MM.1S (cell line): ENCODE data around the gene TUBA1B.

ENCODE experiments used
- CTCF ChIP-seq: fragments of 300-600 bp; sonication (generic); IDR thresholded peaks from 2 replicates; pipeline ENCODE4 v1.5.1; 2016; ENCODE audit warnings: antibody characterized with exemption, low read length, mixed read lengths
- EZH2 ChIP-seq: fragments of 300-600 bp; sonication (generic); optimal IDR thresholded peaks from 2 replicates; pipeline ENCODE3; 2017; ENCODE audit warnings: low read depth, mild to moderate bottlenecking, antibody characterized with exemption, low read length, mixed read lengths
- EZH2phosphoT487 ChIP-seq: fragments of 300-600 bp; sonication (generic); IDR thresholded peaks from 2 replicates; pipeline ENCODE4 v1.6.1; 2018; ENCODE audit warnings: antibody characterized with exemption, low read length

- no peak for TF ChIP-seq CTCF
- no peak for TF ChIP-seq EZH2
- TF ChIP-seq EZH2phosphoT487, result no peak
Observed at GRCh38 chr12:49079793-49080192, 51.4 kb downstream of the TUBA1B start.
